ENCODE measurements around the gene MXI1. TPM values are rescaled to one million over a fixed set of nuclear protein-coding genes. Genes with fewer than 3 reads are reported as not detected.

Gene MXI1
- total RNA-seq, 1 experiment from 2014 or later, result 16.6 TPM

- no peak for TF ChIP-seq PREB (CRISPR knock-in tag; IDR thresholded peaks at IDR 0.05; ENCODE audit: borderline replicate concordance)
- TF ChIP-seq ZMAT4 (CRISPR knock-in tag; IDR thresholded peaks at IDR 0.05), result no peak
- no peak for TF ChIP-seq ATF2 (CRISPR knock-in tag; IDR thresholded peaks at IDR 0.05; ENCODE audit: borderline replicate concordance, low read depth)
Observed at GRCh38 chr10:110241841-110242240, 34.4 kb downstream of the MXI1 start (continued).

- Mint-ChIP-seq H3K4me3 (no peak overlapping the region), H3K9me3 (no peaks in the 10 kb centered on the region), H3K36me3 (peaks cover 12% of the 10 kb centered on the region), H3K27me3 (ENCODE audit: low read depth) (no peaks in the 10 kb centered on the region), H3K4me1 (peaks cover 35% of the 10 kb centered on the region), H3K27ac (no peak overlapping the region)
- ChIA-PET CTCF (interaction anchor here (1.0 kb wide), 1 partner anchor 37 kb away, joined by 3 read pairs; no protein-coding TSS in a partner anchor), POLR2A (no interaction called here)
- TF ChIP-seq SOX15 (CRISPR knock-in tag; IDR thresholded peaks at IDR 0.05) (no peak), TP53 (CRISPR knock-in tag; IDR thresholded peaks at IDR 0.05) (no peak), ATF3 (CRISPR knock-in tag; conservative IDR thresholded peaks at IDR 0.05) (no peak), IRF2 (CRISPR knock-in tag; IDR thresholded peaks at IDR 0.05; ENCODE audit: borderline replicate concordance, low read depth) (no peak), ZNF416 (CRISPR knock-in tag; IDR thresholded peaks at IDR 0.05) (no peak), RELA (CRISPR knock-in tag; IDR thresholded peaks at IDR 0.05; ENCODE audit: borderline replicate concordance) (no peak), TEAD4 (CRISPR knock-in tag; IDR thresholded peaks at IDR 0.05) (no peak)
- ATAC-seq (no peak), DNase-seq (ENCODE audit: low spot score) (no peak)
Observed at GRCh38 chr10:110242511-110242910, 35.1 kb downstream of the MXI1 start.

GRCh38 chr10:110244550-110244949, 37.1 kb downstream of the MXI1 start:
- H3K36me3 Mint-ChIP-seq, result peaks cover 16% of the 10 kb centered on the region
- peaks cover 35% of the 10 kb centered on the region for H3K4me1 Mint-ChIP-seq
- DNase-seq (ENCODE audit: low spot score), result no peak
- ChIA-PET CTCF (interaction anchor here (0.6 to 1.0 kb wide), 5 partner anchors 20 to 360 kb away, joined by 3 to 7 read pairs (median 3); partner anchors contain the start of gene MXI1), POLR2A (interaction anchor here (0.5 kb wide), 1 partner anchor 33 kb away, joined by 7 read pairs; no protein-coding TSS in a partner anchor)
- peak; percentile 34; the same call in 1 of the 2 replicates for ATAC-seq
- H3K4me3 Mint-ChIP-seq, result no peak overlapping the region
- H3K27me3 Mint-ChIP-seq (ENCODE audit: low read depth), result no peaks in the 10 kb centered on the region
- H3K27ac Mint-ChIP-seq, result 0 out of 2 replicates have a peak overlapping the region, but pooled peaks have one; percentile 74
- no peaks in the 10 kb centered on the region for H3K9me3 Mint-ChIP-seq
- no peak for TF ChIP-seq ESRRA (CRISPR knock-in tag; IDR thresholded peaks at IDR 0.05; ENCODE audit: borderline replicate concordance)
- no peak for TF ChIP-seq TEAD1 (CRISPR knock-in tag; IDR thresholded peaks at IDR 0.05)
- no peak for TF ChIP-seq KAT7 (CRISPR knock-in tag; IDR thresholded peaks at IDR 0.05; ENCODE audit: borderline replicate concordance)
- TF ChIP-seq E2F1 (CRISPR knock-in tag; IDR thresholded peaks at IDR 0.05), result no peak
- TF ChIP-seq GTF2I (CRISPR knock-in tag; conservative IDR thresholded peaks at IDR 0.05), result no peak
- TF ChIP-seq CREM (CRISPR knock-in tag; IDR thresholded peaks at IDR 0.05), result no peak
- no peak for TF ChIP-seq SMAD4 (CRISPR knock-in tag; IDR thresholded peaks at IDR 0.05)
- no peak for TF ChIP-seq SOX15 (CRISPR knock-in tag; IDR thresholded peaks at IDR 0.05)
- no peak for TF ChIP-seq MYBL2 (CRISPR knock-in tag; IDR thresholded peaks at IDR 0.05)
- TF ChIP-seq GRHL2 (CRISPR knock-in tag; IDR thresholded peaks at IDR 0.05; ENCODE audit: insufficient replicate concordance, severe bottlenecking), result no peak
- no peak for TF ChIP-seq NFYB (CRISPR knock-in tag; conservative IDR thresholded peaks at IDR 0.05; ENCODE audit: low read depth)
- TF ChIP-seq ZNF263 (CRISPR knock-in tag; IDR thresholded peaks at IDR 0.05; ENCODE audit: low read depth), result no peak
- no peak for TF ChIP-seq ELF4 (CRISPR knock-in tag; IDR thresholded peaks at IDR 0.05; ENCODE audit: low read depth)
- TF ChIP-seq CTCF (IDR thresholded peaks at IDR 0.05), result no peak
- TF ChIP-seq FOXK1 (CRISPR knock-in tag; IDR thresholded peaks at IDR 0.05), result no peak
- TF ChIP-seq NR2C2 (CRISPR knock-in tag; IDR thresholded peaks at IDR 0.05), result no peak
- no peak for TF ChIP-seq AR (CRISPR knock-in tag; IDR thresholded peaks at IDR 0.05)

All from WTC11 (cell line).